Stimulated activated CD4-positive, alpha-beta T cell treated with anti-CD3 and anti-CD28 coated beads, Interleukin-4, amount 100 ng/mL, for 1 hour (primary cell): ENCODE data around the gene MAPK13.
"Not testable (repeated sequence)": the region's sequence is repeated elsewhere in the genome, so short reads cannot be mapped to it uniquely, and the experiment has no call there.

Experiments used
- DNase-seq: peaks from one replicate; pipeline ENCODE4 v3.0.0-alpha.2; 2020

Gene MAPK13

GRCh38 chr6:36115412-36115811, 14.9 kb upstream of the MAPK13 start:
- DNase-seq, result no peak

DNA sequence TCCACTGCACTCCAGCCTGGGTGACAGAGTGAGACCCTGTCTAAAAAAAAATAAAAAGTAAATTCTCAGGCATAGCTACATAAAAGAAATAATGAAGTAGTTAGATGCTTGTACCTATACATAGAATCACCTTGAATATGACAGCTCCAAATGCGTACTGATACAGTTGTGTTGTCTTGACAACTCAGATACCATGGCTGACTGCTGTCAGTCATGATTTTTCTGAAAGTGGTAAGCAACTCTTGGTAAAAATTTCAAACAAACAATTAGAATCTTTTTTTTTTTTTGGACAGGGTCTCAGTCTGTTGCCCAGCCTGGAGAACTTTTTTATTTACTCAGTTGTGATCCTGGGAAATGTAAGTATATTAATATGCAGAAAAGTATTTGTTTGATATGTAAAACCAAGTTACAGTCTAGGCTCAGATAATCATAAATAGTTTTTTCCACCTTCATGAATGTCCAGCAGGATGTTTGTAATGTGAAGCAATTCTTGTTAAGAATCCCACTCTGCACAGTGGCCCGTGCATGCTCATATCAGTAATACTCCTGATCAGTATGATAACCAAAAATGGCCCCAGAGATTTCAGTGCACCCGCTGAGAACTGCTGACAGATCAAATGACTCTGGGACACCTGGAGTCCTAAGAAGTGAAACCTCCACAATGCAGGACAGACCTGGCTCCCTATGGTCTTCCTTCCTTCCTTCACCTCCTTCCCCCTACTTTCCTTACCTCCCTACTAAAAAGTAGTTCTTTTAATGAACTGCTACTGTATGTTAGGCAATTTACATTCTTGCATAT, 14.0 kb upstream of the MAPK13 start:
- DNase-seq, result no peak

DNA sequence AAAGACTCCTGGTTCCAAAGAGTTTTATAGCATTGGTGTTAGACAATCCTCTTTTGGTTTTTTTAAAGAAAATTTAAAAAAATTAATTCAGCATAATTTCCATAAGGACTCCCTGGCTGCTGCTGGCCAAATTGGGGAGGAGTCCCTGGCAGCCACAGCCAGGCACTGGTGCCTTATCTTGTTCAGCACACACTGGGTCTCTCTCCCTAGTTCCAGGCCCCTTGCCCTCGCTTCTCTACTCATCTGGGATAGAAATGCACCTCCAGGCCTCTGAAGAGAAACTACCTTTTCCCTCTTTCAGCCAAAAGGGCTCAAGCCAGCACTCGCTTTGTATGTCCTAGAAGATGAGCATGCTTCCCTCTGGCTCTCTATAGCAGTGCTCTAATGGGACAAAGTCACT, 13.4 kb upstream of the MAPK13 start:
- DNase-seq, result no peak

- DNase-seq, result no peak
These were observed 12.4 kb upstream of the MAPK13 start for GRCh38 chr6:36117658-36118549.

GRCh38 chr6:36118550-36119107, 11.7 kb upstream of the MAPK13 start:
- peak; percentile 45 for DNase-seq

- no peak for DNase-seq
These were observed 11.1 kb upstream of the MAPK13 start for GRCh38 chr6:36119209-36119608.

DNA sequence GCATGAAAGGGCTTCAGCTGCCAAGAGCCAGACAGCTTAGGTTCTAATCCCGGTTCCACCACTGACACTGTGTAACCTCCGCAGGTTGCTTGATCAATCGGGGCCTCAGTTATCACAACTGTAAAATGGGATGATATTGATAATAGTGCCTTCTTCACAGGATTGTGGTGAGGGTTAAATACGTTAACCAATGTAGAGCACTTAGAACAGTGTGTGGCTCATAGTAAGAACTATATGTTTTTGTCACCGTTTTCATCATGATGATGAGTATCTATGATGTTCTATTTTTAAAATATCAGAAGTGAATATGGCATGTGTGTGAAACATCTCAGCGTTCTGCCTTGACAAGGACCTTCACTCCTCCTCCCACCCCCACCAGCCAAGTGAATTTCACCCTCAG, 10.3 kb upstream of the MAPK13 start:
- no peak for DNase-seq

DNA sequence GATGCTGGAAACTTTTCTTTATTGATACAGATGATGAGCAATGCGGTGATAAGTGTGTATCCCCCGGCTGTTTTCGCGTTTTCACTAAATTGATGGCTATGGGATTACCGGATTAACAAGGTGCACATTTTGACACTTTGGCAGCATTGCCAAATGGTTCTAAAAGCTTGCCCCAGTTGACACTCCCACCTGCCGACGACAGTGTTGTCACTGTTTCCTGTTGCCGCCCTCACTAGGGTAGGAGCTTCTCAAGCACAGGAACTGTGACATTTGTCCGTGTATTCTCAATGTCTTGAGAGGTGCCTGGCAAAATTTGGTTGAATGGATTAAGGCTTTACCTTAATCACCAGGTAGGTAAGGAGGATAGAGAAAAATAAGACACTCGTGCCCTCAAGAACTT, 9.8 kb upstream of the MAPK13 start:
- peak; percentile 66 for DNase-seq

GRCh38 chr6:36120979-36121786, 9.1 kb upstream of the MAPK13 start:
- peak; percentile 53 for DNase-seq

DNA sequence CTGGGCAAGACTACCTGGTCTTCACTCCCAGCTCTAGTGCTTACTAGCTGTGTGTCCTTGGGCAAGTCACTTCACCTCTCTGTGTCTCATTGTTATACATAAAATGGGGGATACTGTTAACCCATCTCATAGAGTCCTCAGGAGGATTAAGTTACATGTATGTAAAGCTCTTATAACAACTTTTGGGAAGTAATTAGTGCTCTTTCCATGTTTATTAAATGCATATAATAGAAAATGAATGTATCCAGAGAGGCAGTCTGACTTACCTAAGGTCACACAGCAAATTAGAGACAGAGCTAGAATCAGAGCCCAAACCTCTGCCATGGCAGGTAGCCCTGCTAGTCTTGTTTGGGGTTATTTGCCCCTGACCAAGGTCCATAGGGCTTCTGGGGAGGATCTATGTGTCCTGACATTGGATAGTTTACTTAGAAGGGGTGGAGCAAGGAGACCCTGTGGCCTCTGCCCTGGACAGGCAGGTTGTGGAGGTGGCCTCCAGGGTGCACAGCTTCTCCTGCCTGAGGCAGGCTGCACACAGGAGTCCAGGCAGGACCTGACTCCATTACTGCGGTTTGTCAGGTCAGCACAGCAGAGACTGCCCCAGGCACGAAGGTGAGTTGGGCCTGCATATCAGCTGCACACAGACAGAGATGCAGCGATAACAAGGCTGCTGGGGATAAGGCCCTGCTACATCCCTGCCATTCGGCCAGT, 8.4 kb upstream of the MAPK13 start:
- no peak for DNase-seq

- no peak for DNase-seq
These were observed 7.6 kb upstream of the MAPK13 start for GRCh38 chr6:36122495-36123269.

DNA sequence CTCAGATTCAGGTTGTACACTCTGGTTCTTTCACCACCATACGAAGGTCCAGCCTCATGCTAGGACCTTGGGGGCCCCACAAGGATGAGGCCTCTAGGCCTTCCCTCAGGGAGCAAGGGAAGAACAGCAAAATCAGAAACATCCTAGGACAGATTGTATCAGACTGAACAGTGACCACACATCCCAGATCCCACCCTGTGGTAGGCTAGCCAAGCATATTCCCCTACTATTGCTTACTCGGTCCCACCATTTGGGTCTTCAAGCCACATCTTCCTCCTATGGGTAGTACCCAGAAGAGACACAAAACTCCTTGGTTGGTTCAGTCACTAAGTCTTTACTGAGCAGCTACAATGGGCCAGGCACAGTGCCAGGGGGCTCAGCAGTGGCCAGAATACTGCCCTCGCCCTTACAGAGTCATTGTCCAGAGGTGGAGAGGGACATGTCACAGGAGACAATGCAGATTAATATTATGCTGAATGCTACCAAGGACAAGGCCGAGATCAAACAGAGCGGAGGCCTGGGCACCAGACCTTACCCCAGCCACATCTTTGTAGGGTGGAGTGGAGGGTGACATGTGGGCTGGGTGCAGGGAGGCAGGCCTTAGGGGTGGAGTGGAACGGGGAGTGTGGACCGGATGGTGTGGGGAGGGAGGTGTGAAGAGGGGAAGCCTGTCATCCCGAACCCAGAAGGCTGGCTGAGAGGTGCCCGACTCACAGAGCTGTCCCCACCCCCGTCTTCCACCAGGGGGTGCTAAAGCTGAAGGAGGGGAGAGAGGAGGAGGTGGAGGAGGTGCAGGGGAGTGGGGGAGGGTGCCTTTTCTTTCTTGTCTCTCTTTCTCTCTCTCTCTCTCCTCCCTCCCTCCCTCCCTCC, 6.8 kb upstream of the MAPK13 start:
- peak; percentile 84 for DNase-seq

GRCh38 chr6:36124346-36124745, 6.0 kb upstream of the MAPK13 start:
- not testable (repeated sequence) for DNase-seq

DNA sequence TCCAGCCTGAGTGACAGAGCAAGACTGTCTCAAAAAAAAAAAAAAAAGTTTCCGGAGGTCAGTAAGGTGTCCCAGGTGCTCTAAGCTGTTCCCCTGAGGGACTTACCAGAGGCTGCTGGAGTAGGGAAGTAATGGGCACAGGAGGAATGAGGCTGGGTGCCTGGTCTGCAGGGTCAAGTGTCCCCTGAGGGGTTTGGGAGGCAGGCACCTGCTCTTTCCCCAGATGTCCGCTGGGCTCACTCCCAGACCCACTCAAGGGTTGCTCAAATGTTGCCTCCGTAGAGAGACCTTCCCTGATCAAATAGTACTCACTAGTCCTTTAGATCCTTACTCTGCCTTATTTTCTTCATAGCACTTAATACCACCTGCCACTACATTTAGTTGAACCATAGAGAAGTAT, 5.4 kb upstream of the MAPK13 start:
- DNase-seq, result no peak

GRCh38 chr6:36125575-36125974, 4.7 kb upstream of the MAPK13 start:
- DNase-seq, result no peak

DNA sequence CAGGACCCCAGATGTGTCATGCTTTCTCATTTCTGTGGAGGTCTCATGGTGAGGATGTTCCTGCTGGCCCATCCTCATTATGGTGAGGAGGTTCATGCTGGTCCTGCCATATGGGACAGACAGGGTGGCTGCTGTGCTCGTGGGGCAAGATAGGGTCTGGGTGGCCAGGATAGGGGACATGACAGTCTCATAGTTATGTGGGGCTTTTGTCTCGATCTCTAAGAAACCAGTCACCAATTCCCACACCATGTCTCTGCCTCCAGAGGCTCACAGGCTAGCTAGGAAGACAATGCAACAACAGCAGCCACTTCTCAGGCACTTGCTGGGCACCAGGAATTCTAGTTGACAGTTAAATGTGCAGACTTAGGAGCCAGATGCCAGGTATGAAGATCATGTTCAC, 4.2 kb upstream of the MAPK13 start:
- no peak for DNase-seq

DNA sequence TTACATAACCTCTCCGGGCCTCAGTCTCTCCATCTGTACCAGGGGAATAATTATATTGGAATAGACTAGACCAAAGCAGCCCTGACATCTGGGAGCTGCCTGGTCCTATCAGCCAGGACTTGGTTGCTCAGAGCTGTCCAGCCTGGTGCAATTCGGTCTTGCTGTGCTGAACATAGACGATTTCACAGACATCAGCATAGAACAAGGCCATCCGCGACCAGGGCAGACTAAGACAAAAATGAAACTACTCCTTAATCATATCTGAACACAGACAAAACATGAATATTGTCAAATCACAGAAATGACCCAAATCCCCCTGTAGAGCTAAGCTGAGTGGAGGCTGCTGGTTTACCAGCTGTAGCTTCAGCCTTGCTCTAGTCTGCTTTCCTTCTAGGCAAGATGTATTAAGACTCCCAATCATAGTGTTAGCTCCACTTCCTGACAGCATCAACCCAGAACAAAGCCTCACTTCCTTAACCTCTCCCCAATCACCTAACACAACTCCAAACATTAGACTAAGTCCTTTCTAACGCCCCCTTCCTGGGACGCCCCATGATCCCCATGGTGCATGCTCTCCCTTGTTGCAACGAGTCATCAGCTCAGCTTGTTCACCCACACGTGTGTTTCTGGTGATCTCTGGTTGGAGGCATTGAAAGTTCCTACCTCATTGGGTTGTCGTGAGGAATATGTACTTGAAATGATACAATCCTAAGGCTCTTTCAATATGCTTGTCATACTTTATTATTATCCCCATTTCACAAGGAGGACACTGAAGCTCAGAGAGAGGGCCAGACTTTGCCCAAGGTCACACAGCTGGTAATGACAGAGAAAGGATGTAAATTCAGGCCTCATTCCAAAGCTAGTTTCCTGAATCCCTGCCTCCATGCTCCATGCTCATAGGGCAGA, 3.5 kb upstream of the MAPK13 start:
- DNase-seq, result no peak

DNA sequence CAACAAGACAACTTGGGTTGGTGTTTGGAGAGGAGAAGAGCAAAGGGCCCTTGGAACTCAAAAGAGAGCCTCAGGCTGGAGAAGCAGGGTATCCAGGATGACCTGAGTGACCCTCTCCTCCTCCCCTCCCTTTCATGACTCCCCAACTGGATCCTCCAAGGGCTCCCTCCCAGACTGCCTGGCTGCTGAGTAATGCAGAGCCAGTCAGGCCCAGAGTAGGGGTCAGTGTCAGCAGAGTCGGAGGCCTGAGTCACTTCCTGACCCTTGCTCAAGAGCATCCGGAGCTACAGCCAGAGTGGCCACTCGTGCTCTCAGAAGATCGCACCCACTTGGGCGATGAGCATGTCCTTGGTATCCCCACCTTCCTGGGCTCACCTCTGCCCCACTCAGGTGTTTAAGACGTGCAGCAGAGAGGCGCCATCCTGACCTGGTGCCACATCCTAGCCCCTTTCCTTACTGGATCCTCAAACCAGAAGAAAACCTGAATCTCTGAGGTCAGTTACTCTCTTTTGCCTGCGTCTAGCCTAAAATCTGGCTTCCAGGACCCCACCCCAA, 2.8 kb upstream of the MAPK13 start:
- DNase-seq, result no peak

DNA sequence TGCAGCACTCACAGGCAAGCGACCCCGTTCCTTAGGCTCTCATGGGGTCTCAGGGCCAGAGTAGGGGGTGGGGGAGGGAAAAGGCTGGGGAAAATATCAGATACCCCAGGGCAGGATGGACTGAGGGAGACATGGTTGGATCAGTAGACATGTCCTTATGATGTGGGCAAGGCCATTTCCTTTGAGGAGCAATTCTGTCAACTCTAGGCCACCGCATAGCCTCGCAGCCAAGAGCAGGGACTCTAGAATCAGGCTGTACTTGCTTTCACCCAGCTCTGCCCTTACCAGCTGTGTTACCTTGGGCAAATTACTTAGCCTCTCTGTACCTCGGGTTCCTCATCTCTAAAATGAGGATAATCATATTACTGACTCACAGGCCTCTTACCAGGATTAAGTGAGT, 2.2 kb upstream of the MAPK13 start:
- DNase-seq, result no peak
